ENCODE measurements around the gene TMC4.

DNA sequence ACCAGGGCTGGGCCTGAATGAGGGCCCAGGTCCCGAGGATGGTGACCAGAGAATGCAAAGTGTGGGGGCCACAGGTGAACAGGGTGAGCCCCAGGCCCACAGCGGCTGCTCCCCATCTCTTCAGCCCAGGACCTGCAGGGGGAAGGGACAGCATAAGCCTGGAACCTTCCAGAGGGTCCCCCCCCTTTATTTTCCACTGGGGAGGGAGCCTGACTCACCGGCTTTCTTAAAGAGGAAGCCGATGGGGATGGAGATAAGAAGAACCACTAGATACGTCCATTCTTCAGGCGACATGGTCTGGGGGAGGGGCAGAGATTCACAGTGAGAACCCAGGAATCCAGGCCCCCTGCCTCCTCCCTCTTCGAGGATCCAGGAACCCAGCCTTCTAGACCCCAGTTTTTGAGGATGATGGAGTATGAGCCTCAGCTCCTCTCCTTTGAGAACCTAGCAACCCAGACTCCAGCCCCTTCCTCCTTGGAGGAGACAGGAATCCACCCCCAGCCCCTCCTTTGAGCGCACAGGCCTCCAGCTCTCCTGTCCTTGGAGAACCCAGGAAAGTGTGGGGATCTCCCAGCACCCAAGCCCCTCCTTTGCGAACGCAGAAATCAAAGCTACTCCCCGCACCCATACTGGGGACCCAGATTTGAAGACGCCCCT, 15.4 kb upstream of the TMC4 start:
- TF ChIP-seq, protein P1, sequence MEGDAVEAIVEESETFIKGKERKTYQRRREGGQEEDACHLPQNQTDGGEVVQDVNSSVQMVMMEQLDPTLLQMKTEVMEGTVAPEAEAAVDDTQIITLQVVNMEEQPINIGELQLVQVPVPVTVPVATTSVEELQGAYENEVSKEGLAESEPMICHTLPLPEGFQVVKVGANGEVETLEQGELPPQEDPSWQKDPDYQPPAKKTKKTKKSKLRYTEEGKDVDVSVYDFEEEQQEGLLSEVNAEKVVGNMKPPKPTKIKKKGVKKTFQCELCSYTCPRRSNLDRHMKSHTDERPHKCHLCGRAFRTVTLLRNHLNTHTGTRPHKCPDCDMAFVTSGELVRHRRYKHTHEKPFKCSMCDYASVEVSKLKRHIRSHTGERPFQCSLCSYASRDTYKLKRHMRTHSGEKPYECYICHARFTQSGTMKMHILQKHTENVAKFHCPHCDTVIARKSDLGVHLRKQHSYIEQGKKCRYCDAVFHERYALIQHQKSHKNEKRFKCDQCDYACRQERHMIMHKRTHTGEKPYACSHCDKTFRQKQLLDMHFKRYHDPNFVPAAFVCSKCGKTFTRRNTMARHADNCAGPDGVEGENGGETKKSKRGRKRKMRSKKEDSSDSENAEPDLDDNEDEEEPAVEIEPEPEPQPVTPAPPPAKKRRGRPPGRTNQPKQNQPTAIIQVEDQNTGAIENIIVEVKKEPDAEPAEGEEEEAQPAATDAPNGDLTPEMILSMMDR (IDR thresholded peaks at IDR 0.05; ENCODE audit: poor library complexity, severe bottlenecking): no peak
- TF ChIP-seq TAF1 (IDR thresholded peaks at IDR 0.05; ENCODE audit: low read depth) (no peak), POLR2AphosphoS5 (IDR thresholded peaks at IDR 0.05) (no peak), EZH2 (IDR thresholded peaks at IDR 0.05; ENCODE audit: borderline replicate concordance, insufficient read depth, low read length, poor library complexity, severe bottlenecking) (no peak), SMC3 (conservative IDR thresholded peaks at IDR 0.05; ENCODE audit: poor library complexity) (no peak), RAD21 (conservative IDR thresholded peaks at IDR 0.05) (no peak)

Data from neural cell (in vitro differentiated cells).